ENCODE results near the gene GAP43. TPM values are rescaled to one million over a fixed set of nuclear protein-coding genes. Genes with fewer than 3 reads are reported as not detected.

The GAP43 gene
- total RNA-seq, 2 donors from 2014 or later = not detected

DNA sequence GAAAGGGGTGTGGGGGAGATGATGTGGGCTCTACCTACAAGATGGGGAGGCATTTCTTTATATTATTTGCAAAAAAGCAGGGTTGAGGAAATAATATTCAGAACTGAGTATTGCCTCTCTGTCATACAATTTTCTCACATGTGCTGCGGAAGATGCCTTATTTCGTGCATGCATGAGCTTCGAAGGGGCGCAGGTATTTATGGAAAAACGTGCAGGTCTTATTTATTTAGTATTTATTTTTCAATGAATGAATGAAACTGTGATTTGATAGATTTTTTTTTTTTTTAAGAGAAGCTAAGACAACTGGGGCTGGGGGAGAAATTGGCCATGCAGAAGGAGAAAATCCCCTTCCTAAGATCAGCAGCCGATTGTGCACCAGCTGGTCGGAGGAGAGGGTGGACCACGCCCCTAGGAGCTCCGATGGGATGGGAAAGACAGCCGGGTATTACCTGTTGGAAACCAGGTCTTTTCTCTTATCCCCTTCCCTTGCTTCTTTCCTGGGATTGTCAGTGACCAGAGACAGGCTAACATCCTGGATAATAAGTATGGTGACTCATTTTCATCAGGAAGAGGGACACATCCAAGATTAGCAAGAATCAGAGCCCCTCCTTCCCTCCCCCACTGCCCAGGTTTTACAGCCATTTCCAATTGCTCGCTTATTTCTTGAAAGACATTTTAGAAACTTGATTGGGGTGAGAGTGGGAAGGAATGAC, 875 bp downstream of the GAP43 start:
- ATAC-seq (no peak), DNase-seq (ENCODE audit: low spot score in 2 of 2) (no peak)

DNA sequence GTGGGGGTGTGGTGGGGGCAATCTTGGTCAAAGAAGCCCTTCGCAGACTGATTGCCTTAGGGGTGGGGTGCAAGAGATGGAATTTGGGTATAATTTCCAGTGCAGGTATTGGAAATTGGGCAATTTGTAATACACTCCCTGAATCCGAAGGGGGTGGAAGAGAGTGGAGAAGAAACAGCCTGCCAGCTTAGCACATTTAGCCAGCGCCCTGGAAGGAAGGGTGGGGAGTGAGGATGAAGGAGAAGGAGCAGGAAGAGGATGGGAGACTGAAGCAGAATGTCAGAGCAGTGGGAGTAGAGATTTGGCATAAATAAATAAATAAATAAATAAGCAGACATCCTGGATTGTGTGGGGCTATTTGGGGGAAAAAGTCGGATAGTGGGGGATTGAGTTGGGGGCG, 1.6 kb downstream of the GAP43 start:
- no peaks in the 10 kb centered on the region for H3K9me3 Mint-ChIP-seq
- H3K27ac Mint-ChIP-seq = no peak overlapping the region
- no peak for DNase-seq (ENCODE audit: low spot score in 2 of 2)
- H3K36me3 Mint-ChIP-seq = no peaks in the 10 kb centered on the region
- no peak for ATAC-seq

More for the DNA sequence above, 875 bp downstream of the GAP43 start:
- Mint-ChIP-seq H3K9me3 (no peaks in the 10 kb centered on the region), H3K36me3 (no peaks in the 10 kb centered on the region), H3K27ac (no peak overlapping the region)

DNA sequence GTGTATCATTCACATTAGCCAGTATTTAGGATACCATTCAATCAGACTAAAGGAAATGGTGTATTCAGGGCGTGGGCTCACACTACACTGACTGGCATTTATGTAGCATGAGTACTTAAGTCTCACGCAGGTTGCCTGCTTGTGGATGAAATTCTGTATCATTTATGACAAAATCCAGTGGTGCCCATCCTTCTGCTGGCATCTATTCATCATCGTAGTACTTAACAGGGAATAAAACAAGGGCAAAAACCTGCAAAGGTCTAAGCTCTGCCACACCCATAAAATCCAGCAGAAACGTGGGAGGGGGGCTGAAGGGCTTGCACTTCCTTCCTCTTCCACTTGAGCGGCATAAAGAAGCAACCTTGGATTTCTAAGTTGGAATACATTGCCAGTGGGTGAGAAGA, 2.7 kb downstream of the GAP43 start:
- DNase-seq (ENCODE audit: low spot score in 2 of 2) (no peak), ATAC-seq (no peak)
- no peaks in the 10 kb centered on the region for H3K36me3 Mint-ChIP-seq
- no peak overlapping the region for H3K27ac Mint-ChIP-seq
- H3K9me3 Mint-ChIP-seq = no peaks in the 10 kb centered on the region

DNA sequence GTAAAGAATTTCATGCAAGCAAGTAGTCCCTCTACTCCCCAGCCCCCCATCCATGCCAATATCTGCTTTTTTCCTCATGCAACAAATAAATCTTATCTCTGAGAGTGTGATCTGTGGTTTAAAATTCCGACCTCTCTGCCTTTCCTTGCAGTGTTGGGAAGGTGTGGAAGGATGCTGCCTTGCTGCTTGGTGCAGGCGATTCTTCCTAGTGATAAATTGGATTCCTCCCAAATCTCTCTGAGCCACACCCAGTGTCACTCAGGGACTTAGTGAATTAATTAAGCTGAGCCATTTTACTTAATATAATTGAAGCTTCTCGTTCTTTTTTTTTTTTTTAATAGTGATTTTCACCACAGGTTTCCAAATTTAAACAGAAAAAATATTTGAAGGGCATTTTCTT, 3.4 kb downstream of the GAP43 start:
- ATAC-seq (no peak), DNase-seq (ENCODE audit: low spot score in 2 of 2) (no peak)
- Mint-ChIP-seq H3K36me3 (no peaks in the 10 kb centered on the region), H3K27ac (no peak overlapping the region), H3K9me3 (no peaks in the 10 kb centered on the region)

DNA sequence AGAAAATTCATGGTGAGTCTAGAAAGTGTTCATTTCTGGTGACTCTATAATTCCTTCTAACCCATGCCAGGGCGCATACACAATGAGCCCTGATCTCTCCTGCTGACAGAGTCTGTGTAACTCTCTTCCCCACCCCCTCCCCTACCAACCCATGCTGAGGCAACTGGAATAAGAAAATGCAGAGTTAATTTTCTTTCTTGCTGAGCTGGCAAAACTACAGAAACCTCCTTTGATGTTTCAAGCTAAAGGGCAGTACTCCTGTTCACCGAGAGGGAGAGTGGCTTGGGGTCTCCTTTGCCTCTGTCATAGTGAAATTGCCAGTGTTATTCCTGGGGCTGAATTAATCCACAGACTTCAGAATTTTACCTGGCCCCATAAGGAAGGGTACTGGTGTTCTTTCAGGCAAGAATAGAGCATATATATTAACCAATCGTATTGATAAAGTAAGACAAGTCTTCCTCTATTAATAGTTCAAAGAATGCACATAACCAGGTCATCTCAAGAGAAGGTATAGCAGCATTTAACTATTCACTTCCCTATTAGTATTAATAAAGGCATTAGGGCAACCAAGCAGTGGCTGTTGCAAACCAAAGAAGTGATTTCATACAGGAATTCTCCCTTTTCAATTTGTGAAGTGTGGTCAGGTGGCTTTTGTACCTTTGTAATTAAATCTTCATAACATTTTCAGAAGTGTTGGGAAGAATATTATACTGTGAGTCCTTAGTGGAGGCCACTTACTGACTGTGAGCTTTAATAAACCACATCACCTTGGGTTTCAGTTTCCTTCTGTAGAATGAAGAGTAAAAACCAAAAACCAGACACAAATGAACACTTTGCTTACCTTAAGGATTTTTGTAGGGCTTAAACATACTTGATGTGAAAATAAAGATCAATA, 4.1 kb downstream of the GAP43 start:
- Mint-ChIP-seq H3K36me3 (no peaks in the 10 kb centered on the region), H3K9me3 (no peaks in the 10 kb centered on the region), H3K27ac (no peak overlapping the region)
- ATAC-seq (peak in 1 of 2 donors; percentile 28), DNase-seq (ENCODE audit: low spot score in 2 of 2) (no peak)

DNA sequence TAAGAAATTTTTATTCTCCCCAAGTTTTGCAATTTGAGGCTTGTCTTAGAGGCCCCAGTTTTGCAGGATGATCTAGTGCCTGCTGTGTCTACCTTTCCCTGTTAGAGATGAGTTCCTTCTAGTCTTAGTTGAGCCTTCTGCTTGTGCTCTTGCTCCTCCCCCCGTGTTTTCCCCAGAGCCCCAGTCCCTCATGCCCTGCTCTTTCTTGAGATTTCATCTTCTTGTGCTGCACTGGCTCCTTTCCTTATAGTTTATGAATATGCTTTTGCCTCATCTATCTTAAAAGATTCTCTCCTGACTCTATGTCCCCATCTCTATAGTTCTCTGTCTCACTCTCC, 4.7 kb downstream of the GAP43 start:
- no peak overlapping the region for H3K27ac Mint-ChIP-seq
- no peaks in the 10 kb centered on the region for H3K9me3 Mint-ChIP-seq
- DNase-seq (ENCODE audit: low spot score in 2 of 2) = no peak
- no peak for ATAC-seq
- H3K36me3 Mint-ChIP-seq = no peaks in the 10 kb centered on the region

DNA sequence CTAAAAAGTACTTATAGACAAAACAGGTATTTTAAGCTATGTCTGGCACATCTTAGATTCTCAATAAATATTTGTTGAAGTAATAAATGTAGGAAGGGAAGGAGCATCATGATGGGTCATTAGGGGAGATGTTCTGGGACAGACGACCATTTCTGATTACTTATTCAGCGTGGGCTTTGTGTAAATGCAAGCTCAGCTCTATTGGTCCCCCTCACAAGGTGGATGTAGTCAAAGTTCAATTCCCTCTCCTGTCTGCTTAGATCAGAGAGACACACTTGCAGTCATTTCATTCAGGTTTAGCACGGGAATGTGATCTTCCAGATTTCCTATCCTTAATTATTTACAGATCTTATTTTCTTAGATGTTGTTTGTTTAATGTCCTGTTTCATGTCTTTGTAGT, 7.5 kb downstream of the GAP43 start:
- DNase-seq (ENCODE audit: low spot score in 2 of 2) (no peak), ATAC-seq (no peak)
- no peaks in the 10 kb centered on the region for H3K9me3 Mint-ChIP-seq
- no peaks in the 10 kb centered on the region for H3K36me3 Mint-ChIP-seq
- H3K27ac Mint-ChIP-seq = no peak overlapping the region

DNA sequence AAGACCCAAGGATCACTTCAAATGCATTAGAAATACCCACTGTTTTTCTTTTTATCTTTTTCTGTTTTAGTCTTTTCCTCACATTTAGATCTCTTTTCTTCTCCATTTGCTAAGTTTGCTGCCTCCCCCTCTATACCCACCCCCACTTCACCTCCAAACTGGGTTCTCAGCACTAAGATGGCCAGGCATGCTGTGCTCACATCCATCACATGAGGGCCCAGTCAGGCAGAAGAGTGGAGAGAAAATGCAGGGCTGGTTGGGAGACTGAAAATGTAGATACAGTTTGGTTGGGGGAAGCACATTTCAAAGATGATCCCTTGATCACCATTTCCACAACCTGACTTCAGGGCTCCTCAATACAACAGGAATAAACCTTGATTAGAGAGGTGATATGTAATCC, 8.7 kb downstream of the GAP43 start:
- ATAC-seq (no peak), DNase-seq (ENCODE audit: low spot score in 2 of 2) (no peak)
- H3K27ac Mint-ChIP-seq = no peak overlapping the region
- H3K36me3 Mint-ChIP-seq = no peaks in the 10 kb centered on the region
- H3K9me3 Mint-ChIP-seq = no peaks in the 10 kb centered on the region

DNA sequence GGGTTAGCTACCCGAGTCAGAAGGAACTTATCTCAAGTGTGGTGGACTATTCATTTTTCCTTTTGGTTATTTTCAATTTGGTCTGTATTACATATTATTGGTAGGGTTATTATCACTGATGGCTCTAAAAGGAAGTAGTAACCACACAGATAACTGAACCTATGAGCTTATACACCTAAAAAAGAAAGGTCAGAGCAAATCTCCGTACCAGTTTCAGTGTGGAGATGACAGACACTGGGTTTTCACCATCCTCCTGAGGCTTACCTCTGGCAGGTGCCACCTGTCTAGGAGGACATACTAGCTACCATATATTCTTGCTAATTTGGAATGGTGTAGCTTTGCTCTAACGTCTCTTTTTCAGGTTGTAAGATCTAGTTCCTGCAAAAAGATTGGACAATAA, 10.2 kb downstream of the GAP43 start:
- Mint-ChIP-seq H3K27ac (no peak overlapping the region), H3K36me3 (no peaks in the 10 kb centered on the region), H3K9me3 (peaks cover 0 to under 1% of the 10 kb centered on the region in 2 donors)
- ATAC-seq = no peak
- no peak for DNase-seq (ENCODE audit: low spot score in 2 of 2)

DNA sequence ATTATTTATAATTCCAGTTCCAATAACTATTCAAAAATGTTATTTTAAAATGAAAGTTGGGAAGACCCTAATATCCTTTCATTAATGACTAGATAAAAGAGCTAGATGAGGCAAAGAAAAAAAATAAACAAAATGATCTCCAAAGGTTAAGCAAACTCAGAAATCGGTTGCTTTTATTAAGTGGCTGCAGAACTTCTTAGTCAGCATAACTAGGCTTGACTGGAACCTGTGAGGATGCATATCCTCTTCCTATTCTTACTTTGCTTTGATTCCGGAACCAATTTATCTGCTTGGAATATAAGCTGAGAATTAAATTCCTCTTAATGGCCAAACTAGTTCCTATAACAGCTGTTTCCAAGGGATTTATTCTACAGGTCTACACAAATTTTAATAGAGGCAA, 10.7 kb downstream of the GAP43 start:
- H3K36me3 Mint-ChIP-seq = no peaks in the 10 kb centered on the region
- DNase-seq (ENCODE audit: low spot score in 2 of 2) (no peak), ATAC-seq (no peak)
- H3K9me3 Mint-ChIP-seq = peaks cover 0 to 4% of the 10 kb centered on the region in 2 donors
- H3K27ac Mint-ChIP-seq = no peak overlapping the region

DNA sequence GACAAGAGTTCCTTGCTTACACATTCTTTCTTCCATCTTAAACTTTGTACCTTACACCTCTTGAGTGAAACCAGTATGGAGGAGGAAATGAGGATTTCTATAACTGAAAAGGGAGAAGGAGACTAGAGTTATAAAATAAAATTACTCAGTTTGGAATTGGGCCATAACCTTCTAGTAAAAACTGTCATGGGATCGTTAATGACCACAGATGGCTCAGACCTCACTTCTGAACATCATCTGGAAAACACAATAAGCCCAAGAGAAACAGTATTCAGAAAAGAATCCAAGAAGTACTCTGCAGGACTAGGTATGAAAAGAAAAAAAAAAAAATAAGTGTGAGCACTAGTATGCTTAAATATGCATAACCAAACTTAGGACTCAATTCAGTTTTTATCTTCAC, 12.1 kb downstream of the GAP43 start:
- ATAC-seq (no peak), DNase-seq (ENCODE audit: low spot score in 2 of 2) (no peak)
- Mint-ChIP-seq H3K27ac (no peak overlapping the region), H3K36me3 (no peaks in the 10 kb centered on the region), H3K9me3 (peaks cover 0 to 4% of the 10 kb centered on the region in 2 donors)

DNA sequence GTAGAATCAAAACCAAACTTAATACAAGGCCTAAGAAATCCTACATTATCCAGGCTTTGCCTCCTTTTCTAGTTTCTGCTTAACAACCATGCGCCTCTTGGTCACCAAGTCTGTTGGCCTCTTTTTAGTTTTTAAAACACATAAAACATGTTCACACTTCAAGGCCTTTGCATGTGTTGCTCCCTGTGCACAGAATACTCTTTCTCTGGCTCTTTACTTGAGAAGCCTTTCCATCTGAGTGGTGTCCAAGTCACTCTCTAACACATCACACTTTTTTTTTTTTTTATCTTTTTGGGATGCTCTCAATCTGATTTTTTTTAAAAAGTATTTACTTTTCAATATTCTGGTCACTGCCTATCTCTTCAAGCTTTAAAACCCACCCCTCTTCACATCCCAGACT, 14.9 kb downstream of the GAP43 start:
- DNase-seq (ENCODE audit: low spot score in 2 of 2) (no peak), ATAC-seq (no peak)
- Mint-ChIP-seq H3K27ac (no peak overlapping the region), H3K36me3 (no peaks in the 10 kb centered on the region), H3K9me3 (peaks cover 0 to 4% of the 10 kb centered on the region in 2 donors)

DNA sequence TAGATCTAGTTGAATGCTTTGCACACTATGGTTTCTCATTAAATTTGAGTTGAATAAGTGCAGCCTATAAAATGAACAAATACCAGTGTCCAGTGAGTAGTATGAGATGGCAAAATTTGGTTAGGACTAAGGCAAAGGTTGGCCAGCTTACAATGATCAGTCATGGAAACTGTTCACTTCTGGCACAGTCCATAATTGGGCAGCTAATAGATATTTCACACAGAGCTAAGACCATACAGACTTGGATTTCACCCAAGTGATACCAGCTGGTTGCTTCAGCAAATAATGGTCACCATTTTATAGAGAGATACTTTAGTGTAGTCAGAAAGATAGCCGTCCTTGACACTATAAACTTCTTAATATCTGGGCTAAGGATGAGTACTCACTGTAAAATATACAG, 15.7 kb downstream of the GAP43 start:
- H3K9me3 Mint-ChIP-seq = peaks cover 0 to 4% of the 10 kb centered on the region in 2 donors
- H3K27ac Mint-ChIP-seq = no peak overlapping the region
- no peak for ATAC-seq
- no peaks in the 10 kb centered on the region for H3K36me3 Mint-ChIP-seq
- DNase-seq (ENCODE audit: low spot score in 2 of 2) = no peak

DNA sequence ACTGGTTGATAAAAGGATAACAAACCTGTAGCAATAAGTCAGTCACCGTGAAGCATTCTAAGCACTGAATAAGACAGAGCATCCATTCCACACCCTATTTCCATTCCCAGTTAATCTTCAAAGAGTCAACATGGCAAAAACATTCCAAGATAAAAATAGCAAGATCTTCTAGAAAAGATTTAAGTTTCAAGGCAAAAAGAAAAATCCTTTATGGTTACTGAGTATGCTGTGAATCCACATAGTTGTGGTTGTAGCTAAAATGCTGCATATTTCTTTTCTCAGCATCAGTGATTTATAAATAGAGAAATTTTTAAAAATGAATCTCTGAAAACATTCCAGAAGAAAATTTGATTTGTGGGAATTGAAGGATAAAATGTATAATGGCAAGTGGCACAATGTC, 21.1 kb downstream of the GAP43 start:
- ATAC-seq (no peak), DNase-seq (ENCODE audit: low spot score in 2 of 2) (no peak)
- Mint-ChIP-seq H3K27ac (no peak overlapping the region), H3K9me3 (peaks cover 0 to 5% of the 10 kb centered on the region in 2 donors), H3K36me3 (peaks cover 0 to 5% of the 10 kb centered on the region in 2 donors)

DNA sequence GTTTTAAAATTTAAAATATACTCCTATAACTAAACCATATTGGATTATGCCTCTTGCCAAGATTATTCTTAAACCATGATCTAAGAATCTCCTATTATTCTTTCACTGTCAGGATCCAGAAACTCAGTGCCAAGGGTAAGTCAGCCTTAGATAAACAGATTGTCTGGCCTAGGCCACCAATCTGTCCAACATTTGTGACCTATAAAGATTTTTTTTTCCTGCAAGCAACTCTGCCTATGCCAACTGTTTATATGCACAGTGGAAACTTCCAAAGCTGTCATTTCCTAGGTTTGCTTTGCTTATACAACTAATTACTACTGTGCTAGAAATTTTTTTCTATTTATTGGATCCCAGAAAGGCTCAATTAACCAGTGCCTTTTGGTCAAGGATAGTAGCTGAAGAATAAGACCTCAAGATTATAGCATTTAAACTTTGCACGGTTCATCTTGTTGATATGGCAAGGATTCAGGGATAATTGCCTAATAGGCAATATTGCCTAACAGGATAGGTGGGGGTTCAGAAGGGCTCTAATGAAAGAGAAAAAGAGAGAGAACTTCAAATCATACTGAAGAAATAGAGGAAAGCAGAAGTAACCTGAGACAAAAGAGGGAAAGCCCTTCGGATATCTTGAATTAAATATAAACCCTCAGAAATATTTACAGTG, 22.8 kb downstream of the GAP43 start:
- DNase-seq (ENCODE audit: low spot score in 2 of 2) = no peak
- peaks cover 0 to 5% of the 10 kb centered on the region in 2 donors for H3K9me3 Mint-ChIP-seq
- H3K36me3 Mint-ChIP-seq = peaks cover 0 to 5% of the 10 kb centered on the region in 2 donors
- no peak overlapping the region for H3K27ac Mint-ChIP-seq
- no peak for ATAC-seq

DNA sequence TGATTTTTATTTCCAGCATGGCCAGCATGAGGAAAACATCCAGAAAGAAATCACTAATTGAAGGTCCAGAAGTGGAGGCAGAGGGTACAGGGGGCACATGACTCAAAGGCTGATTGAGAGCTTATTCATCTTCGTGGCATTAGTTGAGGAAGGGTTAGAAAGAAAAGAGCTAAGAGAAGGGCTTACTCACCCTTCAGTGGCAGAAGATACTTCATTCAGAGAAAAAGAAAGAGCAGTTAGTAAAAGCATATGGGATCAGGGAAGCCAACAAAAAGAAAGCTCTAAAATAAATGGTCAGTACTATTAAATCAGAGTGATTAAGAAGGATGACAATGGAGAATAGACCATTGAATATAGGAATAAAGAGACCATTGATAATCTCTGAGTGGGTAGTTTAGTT, 25.2 kb downstream of the GAP43 start:
- ATAC-seq (peak; percentile 22 to 46), DNase-seq (ENCODE audit: low spot score in 2 of 2) (no peak)
- peaks cover 0 to 5% of the 10 kb centered on the region in 2 donors for H3K36me3 Mint-ChIP-seq
- H3K27ac Mint-ChIP-seq = no peak overlapping the region
- H3K9me3 Mint-ChIP-seq = peaks cover 0 to 5% of the 10 kb centered on the region in 2 donors

DNA sequence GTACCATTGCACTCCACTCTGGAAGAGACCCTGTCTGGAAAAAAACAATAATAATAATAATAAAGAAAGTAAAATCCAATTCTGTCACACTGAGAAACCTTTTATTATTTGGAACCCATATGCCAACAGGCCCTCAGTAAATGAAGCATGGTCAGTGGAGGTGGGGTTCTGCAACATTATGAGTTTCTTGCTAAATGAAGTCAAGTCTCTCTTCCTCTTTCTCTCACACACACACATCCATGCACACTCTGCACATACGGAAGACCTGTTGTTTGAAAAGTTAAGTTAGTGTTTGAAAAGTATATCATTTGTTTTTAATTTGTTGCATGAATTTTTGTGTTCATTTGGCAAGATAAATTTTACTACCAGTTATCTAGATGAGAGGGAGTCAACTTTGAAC, 27.8 kb downstream of the GAP43 start:
- peaks cover 0 to 5% of the 10 kb centered on the region in 2 donors for H3K36me3 Mint-ChIP-seq
- no peak overlapping the region for H3K27ac Mint-ChIP-seq
- ATAC-seq = no peak
- peaks cover 0 to 5% of the 10 kb centered on the region in 2 donors for H3K9me3 Mint-ChIP-seq
- no peak for DNase-seq (ENCODE audit: low spot score in 2 of 2)

Data from activated naive CD4-positive, alpha-beta T cell treated with anti-CD3 and anti-CD28 coated beads, Interleukin-2, amount 50 U/mL, for 72 hours (primary cell).